HCT116 (cell line): ENCODE results near the gene UCHL3. TPM values are rescaled to one million over a fixed set of nuclear protein-coding genes. Genes with fewer than 3 reads are reported as not detected.

Experiments
- ATAC-seq: fragments of 200-7000 bp; cut with Tn5 transposase; 2 replicates; pipeline ENCODE4 v1.9.1; 2020; ENCODE audit warnings: mild to moderate bottlenecking, moderate library complexity
- BruUV-seq: library from RNA; stranded (reverse); fragments of 400-500 nt; replicated peaks from 2 replicates; lab custom pipeline; 2021; lab: Mats Ljungman, UMichigan
- CTCF ChIA-PET: fragments of 300-600 bp; sonication (Branson Sonifier 250); formaldehyde crosslinking; loops from one replicate; lab custom pipeline; 2021; ENCODE audit warnings: antibody characterized with exemption; lab: Charles Lee
- POLR2A ChIA-PET: fragments of 300-600, 350-600 bp; sonication (Branson Sonifier 250); formaldehyde crosslinking; loops from one replicate; lab custom pipeline; 2021; ENCODE audit warnings: antibody characterized with exemption; lab: Charles Lee
- RAD21 ChIA-PET, 2 experiments: fragments of 300-600 bp; sonication (Branson Sonifier 250); formaldehyde crosslinking; loops; one replicate each; lab custom pipeline; 2023; ENCODE audit warnings: low total read pairs in 2 of 2; ENCODE audit not compliant: uncharacterized antibody in 2 of 2, unreplicated experiment in 2 of 2, low non-redundant PET in 1 of 2; lab: Charles Lee
- DNase-seq: peaks from one replicate; pipeline ENCODE4 v3.0.0-alpha.2; 2010; ENCODE audit warnings: low read depth, low spot score
- H2AFZ ChIP-seq: fragments of 200-600 bp; shearing (Covaris generic), sonication (generic); 2 replicates; pipeline ENCODE4 v1.6.1; 2017; ENCODE audit warnings: low read depth, mixed run types, mixed read lengths, antibody characterized with exemption, low read length; ENCODE audit not compliant: poor library complexity, severe bottlenecking
- H3K27ac ChIP-seq: 2 replicates; pipeline ENCODE4 v1.5.1; 2012; ENCODE audit warnings: low read depth, low read length
- H3K27me3 ChIP-seq: fragments of 200-600 bp; sonication (generic); 2 replicates; pipeline ENCODE4 v1.6.1; 2016; ENCODE audit warnings: mixed run types, low read length, mixed read lengths; ENCODE audit not compliant: insufficient read depth
- H3K36me3 ChIP-seq, 2 experiments: fragments of 200-500 bp in 1 of 2; fragments of 200-600 bp in 1 of 2; sonication (Bioruptor generic) in 1 of 2; sonication (generic) in 1 of 2; 2 replicates each; pipeline versions ENCODE4 v1.5.1 to v1.6.1; 2014 to 2016; ENCODE audit warnings: low read length in 2 of 2, inconsistent platforms in 1 of 2, mixed read lengths in 1 of 2, mixed run types in 1 of 2; ENCODE audit not compliant: insufficient read depth in 2 of 2, control insufficient read depth in 1 of 2
- H3K4me1 ChIP-seq, 2 experiments: fragments of 200-600 bp in 1 of 2; sonication (generic) in 1 of 2; 2 replicates each; pipeline versions ENCODE4 v1.5.1 to v1.6.1; 2012 to 2017; ENCODE audit warnings: low read length in 2 of 2, inconsistent platforms in 1 of 2, mild to moderate bottlenecking in 1 of 2, mixed read lengths in 1 of 2, mixed run types in 1 of 2, moderate library complexity in 1 of 2; ENCODE audit not compliant: insufficient read depth in 2 of 2, control insufficient read depth in 1 of 2
- H3K4me2 ChIP-seq: fragments of 200-600 bp; sonication (generic); 2 replicates; pipeline ENCODE4 v1.6.1; 2017; ENCODE audit warnings: mixed run types, low read length, mixed read lengths
- H3K4me3 ChIP-seq, 2 experiments: fragments of 200-600 bp in 1 of 2; sonication (generic) in 1 of 2; replicated peaks in 1 of 2; 2 replicates each; pipeline ENCODE4 v1.5.1; 2011 to 2016; ENCODE audit warnings: low read length in 2 of 2, control low read depth in 1 of 2, low read depth in 1 of 2, mild to moderate bottlenecking in 1 of 2, mixed read lengths in 1 of 2, mixed run types in 1 of 2
- H3K79me2 ChIP-seq: fragments of 200-600 bp; sonication (generic); 2 replicates; pipeline ENCODE4 v1.6.1; 2017; ENCODE audit warnings: mild to moderate bottlenecking, mixed run types, low read length, moderate library complexity, mixed read lengths; ENCODE audit not compliant: insufficient read depth
- H3K9ac ChIP-seq: fragments of 200-600 bp; sonication (generic); 2 replicates; pipeline ENCODE4 v1.6.1; 2016; ENCODE audit warnings: low read length, mixed read lengths
- H3K9me2 ChIP-seq: fragments of 200-600 bp; sonication (generic), shearing (Covaris generic); 2 replicates; pipeline ENCODE4 v1.6.1; 2017; ENCODE audit warnings: mixed run types, mild to moderate bottlenecking, moderate library complexity; ENCODE audit not compliant: insufficient read depth
- H3K9me3 ChIP-seq, 2 experiments: fragments of 200-500 bp in 1 of 2; fragments of 200-600 bp in 1 of 2; sonication (Bioruptor generic) in 1 of 2; sonication (generic) in 1 of 2; 2 replicates each; pipeline ENCODE4 v1.6.1; 2014 to 2017; ENCODE audit warnings: low read length in 2 of 2, mixed read lengths in 2 of 2, inconsistent platforms in 1 of 2, low read depth in 1 of 2, mild to moderate bottlenecking in 1 of 2, mixed run types in 1 of 2, moderate library complexity in 1 of 2; ENCODE audit not compliant: control insufficient read depth in 1 of 2, insufficient read depth in 1 of 2
- H4K20me1 ChIP-seq: fragments of 200-600 bp; sonication (generic), shearing (Covaris generic); 2 replicates; pipeline ENCODE4 v1.6.1; 2017; ENCODE audit warnings: mixed run types, mild to moderate bottlenecking, moderate library complexity; ENCODE audit not compliant: insufficient read depth
- CEBPB ChIP-seq: IDR thresholded peaks from 2 replicates; pipeline ENCODE4 v1.6.1; 2012; ENCODE audit warnings: low read depth
- CTCF ChIP-seq, 3 experiments: fragments of 200-600 bp in 1 of 3; sonication (generic) in 1 of 3; IDR thresholded peaks in 2 of 3; conservative IDR thresholded peaks in 1 of 3; 2 replicates each; pipeline ENCODE4 v1.5.1; 2012 to 2017; ENCODE audit warnings: low read depth in 2 of 3, low read length in 2 of 3, antibody characterized with exemption in 1 of 3, borderline replicate concordance in 1 of 3, control low read depth in 1 of 3, mild to moderate bottlenecking in 1 of 3, mixed read lengths in 1 of 3, mixed run types in 1 of 3, moderate library complexity in 1 of 3; ENCODE audit not compliant: insufficient read depth in 1 of 3
- EGR1 ChIP-seq: IDR thresholded peaks from 2 replicates; pipeline ENCODE4 v1.6.1; 2012; ENCODE audit warnings: low read depth
- EZH2 ChIP-seq: fragments of 200-600 bp; sonication (generic); IDR thresholded peaks from 2 replicates; pipeline ENCODE4 v1.6.1; 2017; ENCODE audit warnings: antibody characterized with exemption, mixed run types
- EZH2phosphoT487 ChIP-seq: fragments of 200-600 bp; IDR thresholded peaks from 2 replicates; pipeline ENCODE4 v1.6.1; 2018; ENCODE audit warnings: antibody characterized with exemption, borderline replicate concordance
- JUND ChIP-seq: IDR thresholded peaks from 2 replicates; pipeline ENCODE4 v1.6.1; 2012
- POLR2A ChIP-seq: IDR thresholded peaks from 2 replicates; pipeline ENCODE4 v1.7.0; 2011; ENCODE audit warnings: borderline replicate concordance; ENCODE audit not compliant: insufficient read depth, insufficient read length; ENCODE audit errors: extremely low read depth
- POLR2AphosphoS5 ChIP-seq: IDR thresholded peaks from 2 replicates; pipeline ENCODE4 v1.6.1; 2011; ENCODE audit warnings: mild to moderate bottlenecking, low read depth, low read length, moderate library complexity
- SP1 ChIP-seq: IDR thresholded peaks from 2 replicates; pipeline ENCODE4 v1.6.1; 2012; ENCODE audit warnings: low read depth
- TCF7L2 ChIP-seq: IDR thresholded peaks from 2 replicates; pipeline ENCODE4 v1.7.0; 2011; ENCODE audit warnings: borderline replicate concordance, inconsistent platforms; ENCODE audit not compliant: insufficient read depth, insufficient read length; ENCODE audit errors: extremely low read depth
- YY1 ChIP-seq: IDR thresholded peaks from 2 replicates; pipeline ENCODE4 v1.6.1; 2011; ENCODE audit warnings: low read length, low read depth, moderate library complexity, mild to moderate bottlenecking; ENCODE audit not compliant: insufficient replicate concordance; ENCODE audit errors: extremely low read depth
- ZBTB33 ChIP-seq: IDR thresholded peaks from 2 replicates; pipeline ENCODE4 v1.6.1; 2011; ENCODE audit warnings: mild to moderate bottlenecking, low read length, moderate library complexity; ENCODE audit not compliant: insufficient replicate concordance; ENCODE audit errors: extremely low read depth
- ZFX ChIP-seq: fragments of 450-650 bp; IDR thresholded peaks from 2 replicates; pipeline ENCODE4 v1.6.1; 2017
- ZNF274 ChIP-seq: fragments of 200-500 bp; sonication (Bioruptor generic); IDR thresholded peaks from 2 replicates; pipeline ENCODE4 v1.6.1; 2014; ENCODE audit warnings: mild to moderate bottlenecking, low read depth, low read length, inconsistent platforms
- intact Hi-C: fragments of 100-400 bp; cut with micrococcal nuclease; formaldehyde crosslinking; loops from 2 replicates; pipeline ENCODE4 v1.10.0; 2022
- total RNA-seq: library from RNA; stranded (reverse); gene quantifications from one replicate; pipeline ENCODE4 v1.2.1, GENCODE V29; 2021; ENCODE audit not compliant: unreplicated experiment
- TF ChIP-seq, protein P1 (sequence below): IDR thresholded peaks from 2 replicates; pipeline ENCODE4 v1.6.1; 2012
- TF ChIP-seq, protein P2 (sequence below): IDR thresholded peaks from 2 replicates; pipeline ENCODE4 v1.6.1; 2012

UCHL3 gene
- total RNA-seq, 1 experiment from 2014 or later, result 32.4 TPM

DNA sequence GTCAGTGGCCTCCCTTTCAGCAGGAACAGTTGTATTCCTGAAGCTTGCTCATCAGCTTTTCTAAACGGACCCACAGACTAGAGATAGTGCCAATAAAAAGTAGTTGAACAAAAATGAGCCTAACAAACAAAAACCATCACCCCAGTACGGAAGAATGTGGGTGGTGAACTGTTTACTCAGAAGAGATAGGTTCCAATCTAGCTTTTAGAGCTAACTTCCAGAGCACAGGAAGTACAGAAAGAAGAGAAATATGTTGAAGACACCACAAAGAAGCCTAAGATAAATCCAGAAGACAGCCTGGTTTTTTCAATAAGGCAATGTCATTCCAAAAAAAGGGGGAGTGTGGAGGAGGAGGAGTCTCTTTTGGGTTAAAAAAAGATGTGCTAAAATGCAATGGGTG, 83.7 kb downstream of the UCHL3 start:
- POLR2A ChIA-PET, result no interaction called here
- H3K27me3 ChIP-seq, result no peaks in the 10 kb centered on the region
- H3K9ac ChIP-seq, result no peak overlapping the region
- intact Hi-C loops, result no loop called here
- no peaks in the 10 kb centered on the region for H3K9me2 ChIP-seq
- BruUV-seq, result no TSS peak
- no peak overlapping the region for H2AFZ ChIP-seq
- no peaks in the 10 kb centered on the region for H3K79me2 ChIP-seq
- no peaks in the 10 kb centered on the region for H3K36me3 ChIP-seq
- H3K27ac ChIP-seq, result no peak overlapping the region
- TF ChIP-seq SP1 (no peak), EZH2phosphoT487 (no peak), ZFX (no peak), EGR1 (no peak), POLR2A (no peak), POLR2AphosphoS5 (no peak), CEBPB (no peak), EZH2 (no peak), ZBTB33 (no peak), ZNF274 (no peak), CTCF (IDR thresholded peaks at IDR 0.05 in 2 of 3, conservative IDR thresholded peaks at IDR 0.05 in 1 of 3; ENCODE audit: borderline replicate concordance in 1 of 3, insufficient read depth in 1 of 3, low read depth in 2 of 3, low read length in 2 of 3) (no peak), JUND (no peak), YY1 (no peak), TCF7L2 (no peak)
- TF ChIP-seq, protein P1, sequence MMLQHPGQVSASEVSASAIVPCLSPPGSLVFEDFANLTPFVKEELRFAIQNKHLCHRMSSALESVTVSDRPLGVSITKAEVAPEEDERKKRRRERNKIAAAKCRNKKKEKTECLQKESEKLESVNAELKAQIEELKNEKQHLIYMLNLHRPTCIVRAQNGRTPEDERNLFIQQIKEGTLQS, result no peak
- TF ChIP-seq, protein P2, sequence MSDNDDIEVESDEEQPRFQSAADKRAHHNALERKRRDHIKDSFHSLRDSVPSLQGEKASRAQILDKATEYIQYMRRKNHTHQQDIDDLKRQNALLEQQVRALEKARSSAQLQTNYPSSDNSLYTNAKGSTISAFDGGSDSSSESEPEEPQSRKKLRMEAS, result no peak
- TF ChIP-seq, all 23 proteins: peak for 0
- Histone ChIP-seq H3K9me3 (no peaks in the 10 kb centered on the region), H3K4me1 (peaks cover 5 to 14% of the 10 kb centered on the region in 2 experiments; a peak in 3 of 4 replicates), H3K4me3 (no peak overlapping the region), H3K4me2 (no peak overlapping the region), H4K20me1 (no peaks in the 10 kb centered on the region)
- CTCF ChIA-PET, result no interaction called here
- DNase-seq (no peak), ATAC-seq (no peak)
- RAD21 ChIA-PET, result no interaction called here
